Stimulated activated CD4-positive, alpha-beta T cell treated with anti-CD3 and anti-CD28 coated beads, TNF-alpha, amount 100 ng/mL, for 24 hours (primary cell): ENCODE measurements around the gene GSE1.
A peak's percentile ranks its signal among the peaks of the same experiment; 100 is the strongest.

Experiments used
- DNase-seq, 3 experiments: peaks; one replicate each; pipeline ENCODE4 v3.0.0-alpha.2; 2020; ENCODE audit warnings: low read depth in 3 of 3

Gene GSE1

DNA sequence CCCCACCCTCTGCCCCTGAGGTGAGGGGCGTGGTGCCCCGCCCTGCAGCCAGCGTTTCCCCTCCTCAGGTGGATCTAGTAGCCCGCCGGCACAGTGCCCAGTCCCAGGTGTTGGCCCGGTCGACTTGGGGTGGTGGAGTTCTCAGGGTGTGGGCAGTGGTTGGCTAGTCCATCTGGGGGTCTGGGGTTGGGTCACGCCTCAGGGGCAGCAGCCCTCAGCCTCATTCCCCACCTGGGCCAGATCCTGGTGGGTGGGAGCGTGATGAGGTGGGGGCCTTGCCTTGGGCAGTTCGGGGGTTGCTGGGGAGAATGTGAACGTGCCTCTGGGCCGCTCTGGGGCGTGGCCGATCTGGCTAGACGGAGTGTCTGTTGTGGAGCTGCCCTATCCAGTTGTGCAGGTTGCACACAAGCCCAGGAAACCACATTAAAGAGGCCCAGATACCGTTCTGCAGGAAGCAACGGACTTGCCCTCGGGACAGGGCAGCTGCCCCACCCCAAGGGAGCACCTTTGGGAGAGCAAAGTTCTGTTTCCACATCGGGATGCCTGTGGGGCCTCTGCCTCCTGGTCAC is 32.0 kb downstream of the GSE1 start:
- no peak for DNase-seq

DNA sequence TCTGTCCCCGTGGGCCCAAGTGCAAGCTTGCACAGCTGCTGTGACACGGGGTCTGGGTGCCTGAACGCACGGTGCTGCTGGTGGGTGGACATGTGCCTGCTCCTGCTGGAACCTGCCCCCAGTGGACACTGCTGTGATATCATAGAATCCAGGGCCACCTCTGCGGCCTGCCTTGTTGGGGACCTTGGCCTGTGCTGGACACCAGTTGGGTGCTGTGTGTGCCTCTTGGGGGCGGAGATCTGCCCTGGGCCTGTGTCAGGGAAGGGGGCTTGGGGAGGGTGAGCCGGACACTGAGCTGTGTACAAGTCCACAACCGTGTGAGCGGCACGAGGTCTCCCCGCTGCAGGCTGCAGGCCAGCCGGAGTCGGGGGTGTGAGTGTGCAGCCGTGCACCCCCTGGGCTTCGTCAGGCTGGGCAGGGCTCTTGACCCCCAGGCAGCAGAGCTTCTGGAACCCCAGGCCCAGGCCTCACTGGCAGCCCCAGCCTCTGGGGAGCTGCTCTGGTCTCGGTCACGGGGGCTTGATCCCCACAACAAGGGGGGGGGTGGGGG is 33.3 kb downstream of the GSE1 start:
- no peak for DNase-seq

DNA sequence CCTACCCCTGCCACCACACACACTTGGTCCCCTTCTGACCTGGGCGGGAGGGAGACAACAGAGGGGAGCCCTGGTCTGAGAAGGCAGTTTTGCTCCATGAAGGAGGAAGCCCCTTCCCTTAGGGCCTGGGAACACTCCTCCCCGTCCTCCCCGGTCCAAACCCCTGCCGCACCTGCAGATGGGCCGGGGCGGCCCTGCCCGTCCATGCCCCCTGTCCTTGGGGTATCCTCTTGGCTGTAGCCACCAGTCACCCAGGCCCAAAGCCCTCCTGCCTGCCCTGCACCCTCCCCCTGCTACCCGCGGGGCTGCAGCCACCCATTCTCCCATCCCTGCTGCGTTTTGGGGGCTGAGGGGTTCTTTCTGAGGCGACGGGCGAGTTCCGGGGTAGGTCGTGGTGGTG is 33.9 kb downstream of the GSE1 start:
- no peak for DNase-seq

DNA sequence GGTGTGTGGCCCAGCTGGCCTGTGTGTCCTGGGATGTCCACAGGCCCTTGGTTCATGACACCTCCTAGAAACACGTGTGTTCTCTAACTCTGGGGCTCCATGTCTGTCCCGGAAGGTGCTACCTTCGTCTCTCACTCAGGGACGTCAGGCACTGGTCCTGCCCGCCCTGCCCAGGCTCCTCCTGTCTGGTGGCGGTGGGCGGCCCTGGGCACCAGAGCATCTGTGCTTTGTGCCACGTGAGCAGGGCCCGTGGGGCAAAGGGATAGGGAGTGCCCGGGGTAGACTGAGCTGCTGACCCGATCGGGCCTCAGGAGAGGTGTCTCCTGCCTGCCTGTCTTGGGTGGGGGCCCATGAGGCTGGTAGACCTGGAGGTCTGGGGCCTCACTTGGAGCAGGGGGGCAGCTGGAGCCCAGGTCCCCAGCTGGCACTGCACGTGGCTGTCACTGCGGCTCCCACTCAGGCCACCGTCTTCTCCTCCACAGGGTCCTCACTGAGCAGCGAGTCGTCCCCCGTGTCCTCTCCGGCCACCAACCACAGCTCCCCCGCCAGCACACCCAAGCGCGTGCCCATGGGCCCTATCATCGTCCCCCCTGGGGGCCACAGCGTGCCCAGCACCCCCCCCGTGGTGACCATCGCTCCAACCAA is 35.1 kb downstream of the GSE1 start:
- no peak for DNase-seq

- no peak for DNase-seq
Measured at GRCh38 chr16:85648805-85649204, 35.7 kb downstream of the GSE1 start.

DNA sequence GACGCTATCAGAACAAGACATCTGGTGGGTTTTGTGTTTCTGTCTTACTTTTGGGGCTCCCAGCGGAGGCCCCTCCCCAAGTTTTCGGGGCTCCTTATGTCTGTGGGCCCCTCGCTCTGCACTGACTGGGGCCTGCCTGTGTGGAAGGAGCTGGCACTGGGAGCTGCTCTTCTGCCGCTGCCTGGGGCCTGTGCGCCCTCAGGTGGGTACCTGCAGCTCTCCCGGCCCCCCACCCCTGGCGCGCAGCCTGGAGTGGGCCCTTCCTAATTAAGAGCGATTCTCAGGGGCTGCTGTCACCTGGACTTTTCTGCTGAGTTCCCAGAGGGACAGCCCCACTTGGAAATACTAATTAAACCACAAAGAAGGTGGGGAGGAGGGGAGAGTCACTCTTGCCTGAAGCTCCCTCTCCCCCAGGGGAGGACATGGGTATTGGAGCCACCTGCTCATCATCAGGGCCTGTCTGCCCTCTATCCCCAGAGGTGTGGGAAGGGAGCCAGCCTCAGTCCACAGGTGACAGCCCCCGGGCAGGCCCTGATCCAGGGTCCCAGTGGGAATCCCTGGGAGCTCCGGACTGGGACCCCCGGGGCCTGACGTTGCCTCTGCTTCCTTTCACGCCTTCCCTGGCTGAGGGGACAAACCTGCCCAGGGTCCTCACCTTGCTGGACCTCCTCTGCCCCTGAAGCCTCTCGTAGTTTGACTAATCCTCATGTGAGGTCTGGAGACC is 36.5 kb downstream of the GSE1 start:
- DNase-seq: no peak

DNA sequence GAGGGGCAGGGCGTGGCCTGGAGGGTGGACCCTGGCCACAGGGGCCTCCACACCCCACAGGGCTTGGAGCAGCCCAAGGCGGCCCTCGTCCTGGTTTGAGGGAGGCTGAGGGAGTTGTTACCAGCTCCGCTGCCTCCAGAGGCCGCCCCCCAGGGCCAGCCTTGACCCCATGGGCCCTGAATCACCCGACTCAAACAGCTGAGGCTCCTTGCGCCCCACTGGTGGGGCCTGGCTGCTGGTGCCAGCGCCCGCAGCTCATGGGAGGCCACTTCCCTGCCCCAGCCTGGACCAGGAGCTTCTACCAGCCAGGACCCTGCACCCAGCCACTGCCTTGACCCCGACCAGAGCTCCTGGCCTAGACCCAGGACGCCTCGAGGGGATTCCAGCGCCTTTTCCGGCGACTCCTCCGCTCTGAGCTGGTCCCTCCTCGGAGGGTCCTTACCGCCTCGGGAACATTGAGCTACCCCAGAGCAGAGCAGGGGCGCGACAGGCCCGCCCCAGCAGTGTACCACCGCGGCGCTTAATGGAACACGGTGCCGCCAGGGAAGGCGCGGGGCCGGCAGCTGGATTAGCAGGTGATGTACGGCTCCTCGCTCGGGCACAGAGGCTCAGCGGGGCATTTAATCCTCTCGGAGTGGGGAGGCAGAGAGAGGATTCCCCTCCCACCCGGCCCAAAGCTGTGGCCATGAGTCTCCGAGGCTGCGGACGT is 37.2 kb downstream of the GSE1 start:
- no peak for DNase-seq

DNA sequence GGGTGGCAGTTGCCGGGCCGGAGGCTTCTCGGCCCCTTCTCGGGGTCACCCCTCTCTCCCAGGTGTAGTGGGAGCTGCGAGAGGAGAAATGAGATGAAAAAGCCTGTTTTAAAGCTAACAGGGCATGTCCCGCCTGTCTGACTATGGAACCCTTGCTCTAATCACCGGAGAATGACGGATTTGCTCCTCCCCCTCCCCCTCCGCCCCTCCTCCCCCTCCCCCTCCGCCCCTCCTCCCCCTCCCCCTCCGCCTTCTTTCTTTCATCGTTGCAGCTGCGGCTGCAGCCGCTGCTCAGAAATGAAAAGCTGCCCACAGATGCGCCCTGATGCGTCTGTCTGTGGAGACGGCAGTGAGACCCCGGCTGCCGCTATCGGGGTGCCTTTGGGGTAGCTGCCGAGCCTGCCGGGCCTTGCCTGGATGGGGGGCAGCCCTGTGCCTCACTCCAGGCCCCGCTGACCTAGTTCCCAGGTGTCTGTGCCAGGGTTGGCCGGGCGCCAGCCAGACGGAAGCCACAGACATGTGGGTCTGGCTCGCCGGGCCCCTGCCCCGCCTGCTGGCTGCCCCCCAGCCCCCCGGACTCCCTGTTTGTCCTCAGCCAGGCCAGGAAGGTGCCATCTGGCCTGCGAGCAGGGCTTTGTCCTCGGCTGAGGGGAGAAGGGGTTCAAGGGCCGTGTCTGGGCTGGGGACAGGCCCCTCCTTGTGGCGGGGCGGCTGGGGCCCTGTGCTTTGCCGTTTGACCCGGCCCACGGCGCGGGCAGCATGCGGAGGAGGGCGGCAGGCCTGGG is 37.9 kb downstream of the GSE1 start:
- no peak for DNase-seq

DNA sequence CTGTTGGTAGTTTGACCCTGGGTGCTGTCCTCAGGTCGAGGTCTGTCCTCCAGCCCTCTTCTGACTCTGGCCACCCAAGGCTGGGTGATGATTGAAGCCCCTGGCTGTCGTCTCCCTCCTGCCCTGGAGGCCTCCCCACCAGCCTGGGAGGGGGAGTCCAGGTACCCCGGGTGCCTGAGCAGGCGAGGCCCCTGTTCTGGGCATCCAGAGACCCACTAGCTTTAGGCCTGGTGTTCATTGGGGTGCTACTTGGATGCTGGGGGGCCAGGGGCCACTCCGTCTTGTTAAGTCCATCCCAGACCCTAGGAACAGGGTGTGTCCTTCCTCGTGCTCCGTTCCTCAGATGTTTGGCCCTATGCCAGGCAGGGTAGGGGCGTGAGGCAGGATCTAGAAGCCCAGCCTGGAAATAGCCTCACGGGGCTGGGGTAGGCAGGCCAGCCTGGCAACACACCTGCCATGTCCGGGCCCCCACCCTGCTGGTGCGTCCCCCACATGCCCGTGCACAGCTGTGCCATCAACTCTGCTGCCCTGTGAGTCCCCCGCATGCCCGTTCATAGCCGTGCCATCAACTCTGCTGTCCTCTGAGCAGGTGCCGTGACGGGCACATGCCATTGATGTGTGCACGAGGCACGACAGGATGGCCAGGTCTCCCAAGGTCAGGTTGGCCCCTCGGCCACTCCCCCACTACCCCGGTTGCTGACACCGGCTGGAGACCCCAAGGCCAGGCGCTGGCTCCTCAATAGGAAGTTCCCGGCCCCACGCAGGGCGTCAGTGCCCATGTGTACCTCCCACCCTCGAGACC is 38.7 kb downstream of the GSE1 start:
- no peak for DNase-seq

DNA sequence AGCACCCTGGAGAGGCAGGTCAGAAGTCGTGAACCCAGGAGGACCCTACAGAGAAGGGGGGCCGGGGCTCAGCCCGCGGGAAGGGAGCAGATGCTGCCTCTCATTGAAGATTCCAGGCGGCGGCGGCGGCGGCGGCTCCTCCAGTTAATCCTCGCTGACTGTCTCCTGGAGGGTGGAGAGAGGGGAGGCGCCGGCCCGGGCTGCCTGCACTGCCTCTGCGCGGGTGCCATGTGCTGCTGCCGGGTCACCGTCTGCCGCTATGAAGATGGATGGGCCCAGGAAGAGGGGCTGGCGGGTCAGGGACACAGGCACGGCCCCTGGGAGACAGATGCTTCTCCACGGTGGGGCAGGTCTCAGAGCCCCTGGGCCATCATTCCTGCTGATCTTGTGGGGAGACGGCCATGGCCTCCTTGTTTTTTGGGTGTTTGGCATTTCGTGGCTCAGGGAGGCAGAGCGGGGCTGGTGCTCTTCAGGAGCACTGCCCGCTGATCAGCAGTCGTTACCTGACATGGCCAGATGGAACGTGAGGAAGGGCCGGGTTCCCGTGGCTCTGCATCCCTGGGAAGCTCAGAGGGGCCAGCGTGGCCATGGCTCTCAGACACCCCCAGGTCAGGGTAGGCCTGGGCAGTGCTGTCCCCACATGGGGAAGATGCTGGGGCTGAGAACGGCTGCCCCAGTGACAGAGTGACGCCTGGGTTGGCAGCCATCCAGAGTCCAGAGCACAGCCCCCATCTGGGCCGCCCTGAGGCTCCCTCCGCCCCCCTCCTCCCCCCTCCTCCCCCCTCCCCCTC is 39.5 kb downstream of the GSE1 start:
- DNase-seq: peak in 1 of 3 experiments; percentile 9

- DNase-seq: no peak
Measured at GRCh38 chr16:85653290-85653891, 40.3 kb downstream of the GSE1 start.

- no peak for DNase-seq
Measured at GRCh38 chr16:85654251-85655095, 41.4 kb downstream of the GSE1 start.

DNA sequence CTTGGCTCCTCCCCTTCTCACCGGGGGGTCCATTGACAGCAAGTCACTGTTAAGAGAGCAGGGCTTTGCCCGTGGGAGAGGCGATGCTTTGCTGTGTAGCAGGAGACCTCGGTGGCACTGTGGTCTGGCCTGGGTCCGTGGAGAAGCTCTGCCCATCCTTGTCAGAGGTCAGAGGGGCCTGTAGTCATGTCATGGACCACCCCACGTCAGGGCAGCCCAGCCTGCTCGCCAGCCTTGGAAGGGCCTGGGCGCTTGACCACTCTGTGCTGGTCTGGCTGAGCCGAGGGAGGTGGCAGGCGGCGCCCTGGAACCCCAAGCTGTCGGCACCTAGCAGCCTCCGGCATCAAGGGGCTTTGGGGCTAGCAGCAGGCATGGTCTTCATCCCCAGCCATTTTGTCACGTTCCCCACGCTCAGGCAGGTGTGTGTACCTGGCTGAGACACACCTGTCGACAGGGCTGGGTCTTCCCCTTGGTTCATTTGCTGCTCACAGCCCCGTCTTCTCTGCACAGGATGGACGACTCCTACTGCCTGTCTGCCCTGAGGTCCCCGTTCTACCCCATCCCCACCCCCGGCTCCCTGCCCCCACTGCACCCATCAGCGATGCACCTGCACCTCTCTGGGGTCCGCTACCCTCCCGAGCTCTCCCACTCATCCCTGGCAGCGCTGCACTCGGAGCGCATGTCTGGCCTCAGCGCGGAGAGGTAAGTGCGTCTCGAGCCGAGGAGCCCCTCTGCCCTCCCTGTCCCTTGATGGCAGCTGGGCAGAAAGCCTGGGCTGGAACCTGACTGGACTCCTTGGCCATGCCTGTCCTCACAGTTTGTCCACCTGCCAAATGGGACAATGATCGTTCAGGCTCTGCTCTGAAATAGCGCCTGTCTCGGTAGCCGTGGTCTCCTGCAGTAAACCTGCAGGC is 42.4 kb downstream of the GSE1 start:
- DNase-seq: no peak

DNA sequence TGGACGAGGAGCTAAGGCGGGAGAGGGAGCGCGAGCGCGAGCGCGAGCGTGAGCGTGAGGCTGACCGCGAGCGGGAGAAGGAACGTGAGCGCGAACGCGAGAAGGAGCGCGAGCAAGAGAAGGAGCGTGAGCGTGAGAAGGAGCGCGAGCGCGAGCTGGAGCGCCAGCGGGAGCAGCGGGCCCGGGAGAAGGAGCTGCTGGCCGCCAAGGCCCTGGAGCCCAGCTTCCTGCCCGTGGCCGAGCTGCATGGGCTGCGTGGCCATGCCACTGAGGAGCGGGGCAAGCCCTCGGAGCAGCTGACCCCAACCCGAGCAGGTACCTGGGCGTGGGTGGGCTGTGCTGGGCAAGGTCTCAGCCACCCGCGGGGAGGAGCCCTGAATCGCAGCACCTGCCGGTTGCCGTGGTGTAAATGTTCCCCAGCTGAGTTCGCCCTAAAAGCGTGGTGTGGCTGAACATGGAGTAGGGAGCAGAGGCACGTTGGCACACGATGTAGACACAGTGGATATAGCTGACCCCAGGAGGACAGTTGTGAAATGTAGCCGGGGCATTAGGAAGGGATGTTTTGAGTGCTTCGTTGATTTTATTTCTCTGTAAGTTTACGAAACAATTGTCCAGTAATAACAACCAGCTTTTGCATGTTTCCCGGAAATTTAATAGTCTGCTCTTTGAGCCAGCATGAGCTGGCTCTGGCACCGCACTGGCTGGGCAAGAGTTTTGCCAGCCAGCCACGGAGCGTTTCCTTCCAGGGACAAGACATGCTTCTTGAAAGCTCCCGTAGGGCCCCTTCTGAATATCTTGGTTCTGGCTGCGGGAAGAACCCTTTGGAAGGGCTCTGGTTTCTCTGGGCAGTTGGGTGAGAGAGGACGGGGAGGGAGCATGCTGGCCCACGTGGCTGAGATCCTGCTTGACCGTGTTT is 43.5 kb downstream of the GSE1 start:
- DNase-seq: no peak

DNA sequence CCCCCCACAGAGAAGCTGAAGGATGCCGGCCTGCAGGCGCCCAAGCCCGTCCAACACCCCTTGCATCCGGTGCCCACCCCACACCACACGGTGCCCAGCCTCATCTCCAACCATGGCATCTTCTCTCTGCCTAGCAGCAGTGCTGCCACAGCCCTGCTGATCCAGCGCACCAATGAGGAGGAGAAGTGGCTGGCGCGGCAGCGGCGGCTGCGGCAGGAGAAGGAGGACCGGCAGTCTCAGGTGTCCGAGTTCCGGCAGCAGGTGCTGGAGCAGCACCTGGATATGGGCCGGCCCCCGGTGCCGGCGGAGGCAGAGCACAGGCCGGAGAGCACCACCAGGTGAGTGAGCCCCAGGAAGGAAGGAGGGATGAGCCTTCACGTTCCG is 44.1 kb downstream of the GSE1 start:
- DNase-seq: no peak

GRCh38 chr16:85657996-85658395 is 44.9 kb downstream of the GSE1 start:
- no peak for DNase-seq
